HL-60 (cell line): ENCODE measurements around the gene APMAP.

Experiments used
- DNase-seq, 2 experiments: peaks; one replicate each; pipeline ENCODE4 v3.0.0-alpha.2; 2010 to 2020; ENCODE audit warnings: low read depth in 1 of 2, low spot score in 1 of 2
- H3K27ac ChIP-seq: fragments of 250-450 bp; sonication (Bioruptor Pico); replicated peaks from 2 replicates; pipeline ENCODE4 v1.5.1; 2020; ENCODE audit warnings: mild to moderate bottlenecking, moderate library complexity
- H3K27me3 ChIP-seq: fragments of 250-450 bp; sonication (Bioruptor Pico); 2 replicates; pipeline ENCODE4 v1.5.1; 2021; ENCODE audit warnings: mild to moderate bottlenecking, moderate library complexity; ENCODE audit not compliant: insufficient read depth, poor library complexity, severe bottlenecking
- H3K4me3 ChIP-seq: replicated peaks from 2 replicates; pipeline ENCODE4 v1.5.1; 2011; ENCODE audit warnings: mild to moderate bottlenecking, control low read depth, low read length; ENCODE audit not compliant: insufficient read depth
- GABPA ChIP-seq: IDR thresholded peaks from 2 replicates; pipeline ENCODE4 v1.6.1; 2012; ENCODE audit warnings: low read depth
- POLR2AphosphoS5 ChIP-seq: IDR thresholded peaks from 2 replicates; pipeline ENCODE4 v1.6.1; 2012; ENCODE audit warnings: low read depth
- SPI1 ChIP-seq: IDR thresholded peaks from 2 replicates; pipeline ENCODE4 v1.6.1; 2012; ENCODE audit warnings: low read depth, mild to moderate bottlenecking, borderline replicate concordance
- TF ChIP-seq, protein P1 (sequence below): IDR thresholded peaks from 2 replicates; pipeline ENCODE4 v1.6.1; 2012; ENCODE audit warnings: low read depth; ENCODE audit not compliant: insufficient replicate concordance
- TF ChIP-seq, protein P2 (sequence below): IDR thresholded peaks from one replicate; pipeline ENCODE4 v1.5.1; 2011; ENCODE audit warnings: low read length, control low read depth, inconsistent platforms; ENCODE audit not compliant: insufficient read depth

Gene APMAP

DNA sequence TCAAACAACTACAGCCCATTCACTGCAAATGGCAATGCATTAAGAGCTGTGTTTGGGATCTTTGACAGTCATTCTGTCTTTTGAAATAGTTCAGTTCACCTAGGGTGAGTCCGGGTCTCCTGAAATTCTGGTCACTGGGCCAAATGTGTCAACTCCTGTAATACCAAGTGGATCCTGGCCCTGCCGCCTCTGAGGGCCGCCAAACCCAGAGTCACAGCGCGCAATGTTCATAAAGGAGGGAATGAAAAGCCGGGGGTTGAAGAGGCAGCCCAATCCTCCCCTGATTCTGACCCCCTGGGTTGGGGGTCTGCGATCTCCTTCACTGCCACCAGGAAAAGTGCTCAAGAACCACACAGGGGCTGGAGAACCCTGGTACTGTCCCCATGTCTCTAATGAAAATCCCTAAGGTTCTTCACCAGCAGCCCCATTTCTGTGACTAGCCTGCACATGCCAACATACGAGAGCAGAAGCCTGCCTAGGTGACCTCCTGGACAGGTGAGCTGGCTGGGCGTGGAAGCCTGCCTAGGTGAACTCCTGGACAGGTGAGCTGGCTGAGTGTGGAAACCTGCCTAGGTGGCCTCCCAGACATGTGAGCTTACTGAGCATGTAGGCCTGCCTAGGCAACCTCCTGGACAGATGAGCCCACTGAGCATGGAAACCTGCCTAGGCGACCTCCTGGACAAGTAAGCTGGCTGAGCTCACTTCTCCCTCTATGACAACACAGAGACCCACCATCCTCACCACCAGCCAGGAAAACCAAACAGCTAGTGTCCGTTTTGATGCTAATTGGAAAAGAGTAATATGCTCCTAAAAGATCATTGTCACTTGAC, 16.1 kb upstream of the APMAP start:
- no peak for DNase-seq
- TF ChIP-seq POLR2AphosphoS5 (no peak), GABPA (no peak), SPI1 (no peak)
- TF ChIP-seq, protein P1, sequence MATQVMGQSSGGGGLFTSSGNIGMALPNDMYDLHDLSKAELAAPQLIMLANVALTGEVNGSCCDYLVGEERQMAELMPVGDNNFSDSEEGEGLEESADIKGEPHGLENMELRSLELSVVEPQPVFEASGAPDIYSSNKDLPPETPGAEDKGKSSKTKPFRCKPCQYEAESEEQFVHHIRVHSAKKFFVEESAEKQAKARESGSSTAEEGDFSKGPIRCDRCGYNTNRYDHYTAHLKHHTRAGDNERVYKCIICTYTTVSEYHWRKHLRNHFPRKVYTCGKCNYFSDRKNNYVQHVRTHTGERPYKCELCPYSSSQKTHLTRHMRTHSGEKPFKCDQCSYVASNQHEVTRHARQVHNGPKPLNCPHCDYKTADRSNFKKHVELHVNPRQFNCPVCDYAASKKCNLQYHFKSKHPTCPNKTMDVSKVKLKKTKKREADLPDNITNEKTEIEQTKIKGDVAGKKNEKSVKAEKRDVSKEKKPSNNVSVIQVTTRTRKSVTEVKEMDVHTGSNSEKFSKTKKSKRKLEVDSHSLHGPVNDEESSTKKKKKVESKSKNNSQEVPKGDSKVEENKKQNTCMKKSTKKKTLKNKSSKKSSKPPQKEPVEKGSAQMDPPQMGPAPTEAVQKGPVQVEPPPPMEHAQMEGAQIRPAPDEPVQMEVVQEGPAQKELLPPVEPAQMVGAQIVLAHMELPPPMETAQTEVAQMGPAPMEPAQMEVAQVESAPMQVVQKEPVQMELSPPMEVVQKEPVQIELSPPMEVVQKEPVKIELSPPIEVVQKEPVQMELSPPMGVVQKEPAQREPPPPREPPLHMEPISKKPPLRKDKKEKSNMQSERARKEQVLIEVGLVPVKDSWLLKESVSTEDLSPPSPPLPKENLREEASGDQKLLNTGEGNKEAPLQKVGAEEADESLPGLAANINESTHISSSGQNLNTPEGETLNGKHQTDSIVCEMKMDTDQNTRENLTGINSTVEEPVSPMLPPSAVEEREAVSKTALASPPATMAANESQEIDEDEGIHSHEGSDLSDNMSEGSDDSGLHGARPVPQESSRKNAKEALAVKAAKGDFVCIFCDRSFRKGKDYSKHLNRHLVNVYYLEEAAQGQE, result no peak
- TF ChIP-seq, protein P2, sequence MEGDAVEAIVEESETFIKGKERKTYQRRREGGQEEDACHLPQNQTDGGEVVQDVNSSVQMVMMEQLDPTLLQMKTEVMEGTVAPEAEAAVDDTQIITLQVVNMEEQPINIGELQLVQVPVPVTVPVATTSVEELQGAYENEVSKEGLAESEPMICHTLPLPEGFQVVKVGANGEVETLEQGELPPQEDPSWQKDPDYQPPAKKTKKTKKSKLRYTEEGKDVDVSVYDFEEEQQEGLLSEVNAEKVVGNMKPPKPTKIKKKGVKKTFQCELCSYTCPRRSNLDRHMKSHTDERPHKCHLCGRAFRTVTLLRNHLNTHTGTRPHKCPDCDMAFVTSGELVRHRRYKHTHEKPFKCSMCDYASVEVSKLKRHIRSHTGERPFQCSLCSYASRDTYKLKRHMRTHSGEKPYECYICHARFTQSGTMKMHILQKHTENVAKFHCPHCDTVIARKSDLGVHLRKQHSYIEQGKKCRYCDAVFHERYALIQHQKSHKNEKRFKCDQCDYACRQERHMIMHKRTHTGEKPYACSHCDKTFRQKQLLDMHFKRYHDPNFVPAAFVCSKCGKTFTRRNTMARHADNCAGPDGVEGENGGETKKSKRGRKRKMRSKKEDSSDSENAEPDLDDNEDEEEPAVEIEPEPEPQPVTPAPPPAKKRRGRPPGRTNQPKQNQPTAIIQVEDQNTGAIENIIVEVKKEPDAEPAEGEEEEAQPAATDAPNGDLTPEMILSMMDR, result no peak
- Histone ChIP-seq H3K27me3 (no peaks in the 10 kb centered on the region), H3K27ac (no peak overlapping the region), H3K4me3 (no peak overlapping the region)

- Histone ChIP-seq H3K4me3 (no peak overlapping the region), H3K27me3 (no peaks in the 10 kb centered on the region), H3K27ac (no peak overlapping the region)
- no peak for DNase-seq
- TF ChIP-seq SPI1 (no peak), GABPA (no peak), POLR2AphosphoS5 (no peak)
- TF ChIP-seq, protein P1, result no peak
These were observed 15.1 kb upstream of the APMAP start for GRCh38 chr20:25007491-25008305.

- Histone ChIP-seq H3K4me3 (no peak overlapping the region), H3K27me3 (no peaks in the 10 kb centered on the region), H3K27ac (no peak overlapping the region)
- TF ChIP-seq POLR2AphosphoS5 (no peak), SPI1 (no peak), GABPA (no peak)
- TF ChIP-seq, protein P1, result no peak
- TF ChIP-seq, protein P2, result no peak
- DNase-seq, result no peak
These were observed 14.0 kb upstream of the APMAP start for GRCh38 chr20:25006431-25007167.
